ENCODE measurements around the gene PHOSPHO2.

Gene PHOSPHO2

DNA sequence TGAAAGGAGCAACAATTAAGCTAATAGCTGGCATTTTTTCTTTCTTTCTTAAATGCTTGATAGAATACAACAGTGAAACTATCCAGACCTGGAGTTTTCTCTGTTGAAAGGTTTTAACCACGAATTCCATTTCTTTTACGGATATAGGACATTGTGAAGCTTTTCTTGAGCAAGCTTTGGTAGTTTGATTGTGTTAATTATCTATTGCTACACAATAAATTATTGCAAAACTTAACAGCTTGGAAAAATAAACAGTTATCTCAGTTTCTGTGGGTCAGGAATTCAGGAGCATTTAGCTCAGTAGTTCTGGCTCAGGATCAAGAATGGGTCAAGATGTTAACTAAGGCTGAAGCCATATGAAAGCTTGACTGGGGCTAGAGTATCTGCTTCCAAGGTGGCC, 11.7 kb downstream of the PHOSPHO2 start:
- TF ChIP-seq, protein P1, sequence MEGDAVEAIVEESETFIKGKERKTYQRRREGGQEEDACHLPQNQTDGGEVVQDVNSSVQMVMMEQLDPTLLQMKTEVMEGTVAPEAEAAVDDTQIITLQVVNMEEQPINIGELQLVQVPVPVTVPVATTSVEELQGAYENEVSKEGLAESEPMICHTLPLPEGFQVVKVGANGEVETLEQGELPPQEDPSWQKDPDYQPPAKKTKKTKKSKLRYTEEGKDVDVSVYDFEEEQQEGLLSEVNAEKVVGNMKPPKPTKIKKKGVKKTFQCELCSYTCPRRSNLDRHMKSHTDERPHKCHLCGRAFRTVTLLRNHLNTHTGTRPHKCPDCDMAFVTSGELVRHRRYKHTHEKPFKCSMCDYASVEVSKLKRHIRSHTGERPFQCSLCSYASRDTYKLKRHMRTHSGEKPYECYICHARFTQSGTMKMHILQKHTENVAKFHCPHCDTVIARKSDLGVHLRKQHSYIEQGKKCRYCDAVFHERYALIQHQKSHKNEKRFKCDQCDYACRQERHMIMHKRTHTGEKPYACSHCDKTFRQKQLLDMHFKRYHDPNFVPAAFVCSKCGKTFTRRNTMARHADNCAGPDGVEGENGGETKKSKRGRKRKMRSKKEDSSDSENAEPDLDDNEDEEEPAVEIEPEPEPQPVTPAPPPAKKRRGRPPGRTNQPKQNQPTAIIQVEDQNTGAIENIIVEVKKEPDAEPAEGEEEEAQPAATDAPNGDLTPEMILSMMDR (IDR thresholded peaks at IDR 0.05; ENCODE audit: extremely low read depth, insufficient read depth, missing control alignments) = no peak
- in situ Hi-C loops (cut with MboI; ENCODE audit: low pct_unique_long_range_greater_than_20kb, low sequenced_read_pairs, unreplicated experiment) = no loop called here
- no peak for DNase-seq (ENCODE audit: low spot score)

DNA sequence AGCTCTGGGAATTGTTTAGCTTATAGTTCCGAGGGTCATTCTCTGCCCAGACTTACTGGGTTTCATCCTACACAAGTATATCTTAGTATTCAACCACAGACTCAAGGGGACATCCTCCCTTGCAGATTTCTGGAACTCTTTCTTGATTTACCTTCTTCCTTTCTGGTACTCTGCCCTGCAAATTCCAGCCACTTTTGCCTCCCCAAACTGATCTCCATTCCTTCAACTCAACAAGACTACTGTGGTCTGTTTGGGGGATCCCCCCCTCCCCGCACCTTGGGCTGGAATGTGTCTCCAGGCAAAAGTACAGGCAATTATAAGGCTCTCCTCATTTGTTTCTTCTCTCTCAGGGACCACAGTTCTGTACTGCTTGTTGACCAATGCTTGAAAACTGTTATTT, 13.4 kb downstream of the PHOSPHO2 start:
- TF ChIP-seq, protein P1 (IDR thresholded peaks at IDR 0.05; ENCODE audit: extremely low read depth, insufficient read depth, missing control alignments) = no peak
- no peak for DNase-seq (ENCODE audit: low spot score)

GRCh38 chr2:169709331-169709730, 15.1 kb downstream of the PHOSPHO2 start:
- no peak for DNase-seq (ENCODE audit: low spot score)
- in situ Hi-C loops (cut with MboI; ENCODE audit: low pct_unique_long_range_greater_than_20kb, low sequenced_read_pairs, unreplicated experiment) = no loop called here
- TF ChIP-seq, protein P1 (IDR thresholded peaks at IDR 0.05; ENCODE audit: extremely low read depth, insufficient read depth, missing control alignments) = no peak

More for the DNA sequence above, 13.4 kb downstream of the PHOSPHO2 start:
- in situ Hi-C loops (cut with MboI; ENCODE audit: low pct_unique_long_range_greater_than_20kb, low sequenced_read_pairs, unreplicated experiment) = no loop called here

GRCh38 chr2:169709981-169710380, 15.7 kb downstream of the PHOSPHO2 start:
- no peak for DNase-seq (ENCODE audit: low spot score)
- TF ChIP-seq, protein P1 (IDR thresholded peaks at IDR 0.05; ENCODE audit: extremely low read depth, insufficient read depth, missing control alignments) = no peak
- in situ Hi-C loops (cut with MboI; ENCODE audit: low pct_unique_long_range_greater_than_20kb, low sequenced_read_pairs, unreplicated experiment) = no loop called here

- TF ChIP-seq, protein P1 (IDR thresholded peaks at IDR 0.05; ENCODE audit: extremely low read depth, insufficient read depth, missing control alignments) = no peak
- in situ Hi-C loops (cut with MboI; ENCODE audit: low pct_unique_long_range_greater_than_20kb, low sequenced_read_pairs, unreplicated experiment) = no loop called here
- DNase-seq (ENCODE audit: low spot score) = no peak
These were observed 17.7 kb downstream of the PHOSPHO2 start for GRCh38 chr2:169711751-169712509.

DNA sequence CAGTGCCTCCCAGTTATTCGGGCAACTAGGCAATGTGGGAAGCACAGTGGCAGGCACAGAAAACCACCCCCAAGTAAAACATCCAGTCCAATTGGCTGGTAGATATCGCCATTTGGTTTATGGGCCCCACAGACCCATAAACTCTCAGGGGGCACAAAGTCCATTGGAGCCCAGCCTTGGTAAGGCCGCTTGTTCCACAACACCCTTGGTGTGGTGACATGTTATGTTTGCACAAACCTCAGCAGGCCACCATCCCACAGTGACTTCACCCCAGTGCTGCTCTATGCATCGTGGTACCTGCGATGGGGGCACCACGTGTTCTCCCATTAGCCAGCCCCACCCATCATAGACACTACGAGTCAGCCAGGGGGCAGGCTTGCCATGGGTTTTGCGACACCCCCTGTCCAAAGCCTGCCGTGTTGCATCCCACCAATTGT, 18.5 kb downstream of the PHOSPHO2 start:
- TF ChIP-seq, protein P1 (IDR thresholded peaks at IDR 0.05; ENCODE audit: extremely low read depth, insufficient read depth, missing control alignments) = no peak
- in situ Hi-C loops (cut with MboI; ENCODE audit: low pct_unique_long_range_greater_than_20kb, low sequenced_read_pairs, unreplicated experiment) = no loop called here

More for the DNA sequence above, 18.5 kb downstream of the PHOSPHO2 start:
- DNase-seq (ENCODE audit: low spot score) = no peak
